NB4 (cell line): ENCODE results near the gene NRIP1.

Experiments
- DNase-seq: peaks from one replicate; pipeline ENCODE4 v3.0.0; 2010; ENCODE audit warnings: low read depth
- H3K4me3 ChIP-seq: one replicate; pipeline ENCODE4 v1.5.1; 2011; ENCODE audit warnings: mild to moderate bottlenecking, low read depth, low read length, moderate library complexity
- MYC ChIP-seq: IDR thresholded peaks from 2 replicates; pipeline ENCODE4 v1.6.1; 2011; ENCODE audit warnings: low read depth, low read length
- POLR2A ChIP-seq: IDR thresholded peaks from 2 replicates; pipeline ENCODE4 v1.6.1; 2011; ENCODE audit warnings: mild to moderate bottlenecking; ENCODE audit not compliant: insufficient read length; ENCODE audit errors: extremely low read depth
- TF ChIP-seq, protein P1 (sequence below): IDR thresholded peaks from one replicate; pipeline ENCODE4 v1.5.1; 2012; ENCODE audit warnings: low read depth, low read length
- TF ChIP-seq, protein P2 (sequence below): IDR thresholded peaks from 2 replicates; pipeline ENCODE4 v1.6.1; 2011; ENCODE audit warnings: low read depth, low read length

NRIP1 gene

DNA sequence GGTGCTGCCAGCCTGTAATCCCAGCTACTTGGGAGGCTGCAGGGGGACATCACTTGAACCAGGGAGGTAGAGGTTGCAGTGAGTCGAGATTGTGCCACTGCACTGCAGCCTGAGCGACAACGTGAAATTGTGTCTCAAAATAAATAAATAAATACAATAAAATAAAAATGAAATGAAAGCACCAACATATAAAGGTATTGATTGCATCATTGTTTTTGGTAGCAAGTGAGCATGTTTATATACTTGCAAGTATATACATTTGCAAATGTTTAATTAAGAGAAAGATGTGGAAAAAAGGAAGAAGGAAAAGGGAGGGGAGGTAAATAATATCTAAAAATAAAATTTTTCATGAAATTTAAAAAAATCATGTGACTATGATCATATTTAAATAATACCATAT, 32.8 kb upstream of the NRIP1 start:
- H3K4me3 ChIP-seq: no peak overlapping the region
- DNase-seq: no peak
- TF ChIP-seq, protein P1, sequence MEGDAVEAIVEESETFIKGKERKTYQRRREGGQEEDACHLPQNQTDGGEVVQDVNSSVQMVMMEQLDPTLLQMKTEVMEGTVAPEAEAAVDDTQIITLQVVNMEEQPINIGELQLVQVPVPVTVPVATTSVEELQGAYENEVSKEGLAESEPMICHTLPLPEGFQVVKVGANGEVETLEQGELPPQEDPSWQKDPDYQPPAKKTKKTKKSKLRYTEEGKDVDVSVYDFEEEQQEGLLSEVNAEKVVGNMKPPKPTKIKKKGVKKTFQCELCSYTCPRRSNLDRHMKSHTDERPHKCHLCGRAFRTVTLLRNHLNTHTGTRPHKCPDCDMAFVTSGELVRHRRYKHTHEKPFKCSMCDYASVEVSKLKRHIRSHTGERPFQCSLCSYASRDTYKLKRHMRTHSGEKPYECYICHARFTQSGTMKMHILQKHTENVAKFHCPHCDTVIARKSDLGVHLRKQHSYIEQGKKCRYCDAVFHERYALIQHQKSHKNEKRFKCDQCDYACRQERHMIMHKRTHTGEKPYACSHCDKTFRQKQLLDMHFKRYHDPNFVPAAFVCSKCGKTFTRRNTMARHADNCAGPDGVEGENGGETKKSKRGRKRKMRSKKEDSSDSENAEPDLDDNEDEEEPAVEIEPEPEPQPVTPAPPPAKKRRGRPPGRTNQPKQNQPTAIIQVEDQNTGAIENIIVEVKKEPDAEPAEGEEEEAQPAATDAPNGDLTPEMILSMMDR: no peak
- TF ChIP-seq MYC: no peak
- no peak for TF ChIP-seq POLR2A
- TF ChIP-seq, protein P2, sequence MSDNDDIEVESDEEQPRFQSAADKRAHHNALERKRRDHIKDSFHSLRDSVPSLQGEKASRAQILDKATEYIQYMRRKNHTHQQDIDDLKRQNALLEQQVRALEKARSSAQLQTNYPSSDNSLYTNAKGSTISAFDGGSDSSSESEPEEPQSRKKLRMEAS: no peak

DNA sequence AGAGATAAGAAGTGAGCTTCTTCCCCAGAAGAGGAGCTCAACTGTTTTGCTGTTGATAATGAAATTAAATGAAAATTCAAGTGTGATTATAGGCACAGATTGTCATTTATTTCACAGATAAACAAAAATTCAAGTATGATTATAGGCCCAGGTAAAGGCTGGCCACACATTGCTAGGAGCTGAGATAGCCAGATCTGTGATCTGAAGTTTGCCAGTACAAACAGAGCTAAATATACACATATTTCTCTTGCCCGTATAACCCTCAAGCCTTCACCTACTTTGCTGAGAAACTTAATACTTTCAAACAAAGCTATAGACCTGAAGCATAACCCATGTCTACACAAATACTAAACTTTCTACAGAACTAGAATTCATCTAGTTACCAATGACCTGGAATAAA, 31.3 kb upstream of the NRIP1 start:
- no peak for DNase-seq
- TF ChIP-seq MYC (no peak), POLR2A (no peak)
- TF ChIP-seq, protein P2: no peak
- TF ChIP-seq, protein P1: no peak
- H3K4me3 ChIP-seq: no peak overlapping the region

DNA sequence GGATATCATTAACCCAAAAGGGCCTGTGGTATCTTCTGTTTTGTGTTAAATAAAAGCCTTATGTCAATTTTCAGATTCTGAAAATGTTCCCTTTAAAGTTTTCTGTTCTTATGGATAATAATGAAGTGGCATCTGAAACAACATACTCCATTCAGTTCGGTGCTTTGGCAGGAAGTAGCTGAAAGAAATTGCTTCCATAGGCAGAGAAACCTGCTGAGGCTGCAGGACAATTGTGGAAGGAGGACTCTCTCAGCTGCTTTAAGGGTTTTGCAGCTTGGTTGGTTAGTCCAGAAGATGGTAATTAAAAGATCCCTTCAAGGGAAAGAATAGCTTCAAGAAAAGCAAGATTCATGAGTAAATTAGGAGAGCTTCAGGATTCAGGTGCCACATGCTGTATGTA, 30.5 kb upstream of the NRIP1 start:
- TF ChIP-seq MYC: no peak
- TF ChIP-seq, protein P2: no peak
- no peak for TF ChIP-seq POLR2A
- TF ChIP-seq, protein P1: no peak
- no peak overlapping the region for H3K4me3 ChIP-seq

DNA sequence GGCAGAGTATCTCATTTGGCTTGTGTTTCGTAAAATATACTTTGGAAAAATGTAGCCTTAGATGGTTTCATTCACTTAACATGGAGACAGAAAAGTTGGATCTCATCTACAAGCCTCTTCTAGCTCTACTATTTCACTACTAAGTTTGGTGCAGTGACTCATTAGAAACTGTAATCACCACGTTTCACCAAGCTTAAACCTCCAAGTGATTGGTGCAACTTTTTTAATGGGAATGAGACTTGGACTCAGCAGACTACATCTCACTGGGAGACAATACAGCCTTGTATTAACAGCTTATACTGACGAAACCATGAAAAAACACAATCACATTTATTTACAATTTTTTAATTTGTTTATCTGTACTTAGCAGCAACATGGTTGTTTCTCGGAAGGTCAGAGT, 29.9 kb upstream of the NRIP1 start:
- TF ChIP-seq, protein P1: no peak
- TF ChIP-seq, protein P2: no peak
- TF ChIP-seq POLR2A (no peak), MYC (no peak)
- H3K4me3 ChIP-seq: no peak overlapping the region
- no peak for DNase-seq

More for the DNA sequence above, 30.5 kb upstream of the NRIP1 start:
- no peak for DNase-seq

- TF ChIP-seq, protein P1: no peak
- no peak for TF ChIP-seq MYC
- TF ChIP-seq, protein P2: no peak
- no peak for TF ChIP-seq POLR2A
- no peak overlapping the region for H3K4me3 ChIP-seq
- no peak for DNase-seq
Observed at GRCh38 chr21:15093216-15093615, 28.4 kb upstream of the NRIP1 start.

DNA sequence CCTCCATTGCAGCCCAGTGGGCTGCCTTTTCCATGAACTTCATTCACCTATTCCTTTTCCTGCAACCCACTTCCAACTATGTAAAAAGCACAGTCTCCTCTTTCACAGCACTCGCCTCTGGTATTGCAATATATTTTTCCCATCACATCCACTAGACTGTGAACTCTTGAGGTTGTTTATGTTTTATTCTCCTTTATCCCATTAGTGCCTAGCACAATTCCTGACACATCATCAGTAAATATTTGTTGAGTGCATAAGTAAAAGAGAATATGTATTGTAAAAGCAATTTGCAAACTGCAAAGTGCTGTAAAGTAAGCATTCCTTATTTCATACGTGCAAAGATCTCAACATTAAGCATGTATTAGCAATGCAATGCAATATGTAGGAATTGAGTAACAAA, 27.9 kb upstream of the NRIP1 start:
- H3K4me3 ChIP-seq: no peak overlapping the region
- DNase-seq: no peak
- no peak for TF ChIP-seq POLR2A
- TF ChIP-seq, protein P2: no peak
- TF ChIP-seq, protein P1: no peak
- TF ChIP-seq MYC: no peak
